Neural cell (in vitro differentiated cells): ENCODE results near the gene FRMPD4.

Experiments used
- EP300 ChIP-seq: fragments of 450-650 bp; conservative IDR thresholded peaks from 2 replicates; pipeline ENCODE4 v1.6.1; 2014; ENCODE audit warnings: antibody characterized with exemption, mild to moderate bottlenecking, moderate library complexity; ENCODE audit not compliant: poor library complexity, severe bottlenecking
- EZH2 ChIP-seq: fragments of 200-600, 300-800 bp; shearing (Covaris generic), sonication (generic); IDR thresholded peaks from 2 replicates; pipeline ENCODE4 v1.6.1; 2014; ENCODE audit warnings: antibody characterized with exemption, low read length, borderline replicate concordance, mild to moderate bottlenecking; ENCODE audit not compliant: insufficient read depth, poor library complexity, severe bottlenecking

GRCh38 chrX:12332786-12333347 lies 194.6 kb downstream of the FRMPD4 start:
- TF ChIP-seq EP300: no peak
- TF ChIP-seq EZH2: no peak
